SHP77 treated with DMSO at 0.1 percent for 48 hours (cell line): ENCODE measurements around the gene ZNF865.

Experiments used
- DNase-seq: peaks from one replicate; lab custom pipeline; 2025; lab: John Stamatoyannopoulos, UW

ZNF865 gene

GRCh38 chr19:55605207-55605636 lies 225 bp upstream of the ZNF865 start:
- DNase-seq, result peak; percentile 90

GRCh38 chr19:55606471-55606787 lies 982 bp downstream of the ZNF865 start:
- no peak for DNase-seq

GRCh38 chr19:55606817-55607216 lies 1.4 kb downstream of the ZNF865 start:
- DNase-seq, result no peak

GRCh38 chr19:55609326-55609725 lies 3.9 kb downstream of the ZNF865 start:
- DNase-seq, result no peak

GRCh38 chr19:55611300-55611982 lies 6.0 kb downstream of the ZNF865 start:
- no peak for DNase-seq

- DNase-seq, result no peak
These were observed 6.7 kb downstream of the ZNF865 start for GRCh38 chr19:55611983-55612645.

- no peak for DNase-seq
These were observed 7.9 kb downstream of the ZNF865 start for GRCh38 chr19:55613396-55613795.

- no peak for DNase-seq
These were observed 8.7 kb downstream of the ZNF865 start for GRCh38 chr19:55613930-55614710.

GRCh38 chr19:55614711-55615542 lies 9.5 kb downstream of the ZNF865 start:
- no peak for DNase-seq

- DNase-seq, result no peak
These were observed 10.3 kb downstream of the ZNF865 start for GRCh38 chr19:55615543-55616394.

GRCh38 chr19:55616395-55616875 lies 11.0 kb downstream of the ZNF865 start:
- DNase-seq, result no peak

- no peak for DNase-seq
These were observed 12.0 kb downstream of the ZNF865 start for GRCh38 chr19:55617426-55617825.

- no peak for DNase-seq
These were observed 13.0 kb downstream of the ZNF865 start for GRCh38 chr19:55618426-55618825.

GRCh38 chr19:55619286-55619685 lies 13.8 kb downstream of the ZNF865 start:
- no peak for DNase-seq

GRCh38 chr19:55620410-55621204 lies 15.2 kb downstream of the ZNF865 start:
- no peak for DNase-seq

GRCh38 chr19:55621205-55621672 lies 15.8 kb downstream of the ZNF865 start:
- no peak for DNase-seq

GRCh38 chr19:55621673-55622231 lies 16.3 kb downstream of the ZNF865 start:
- DNase-seq, result no peak

- no peak for DNase-seq
These were observed 17.0 kb downstream of the ZNF865 start for GRCh38 chr19:55622242-55622969.

- no peak for DNase-seq
These were observed 17.7 kb downstream of the ZNF865 start for GRCh38 chr19:55623130-55623529.
